Colonic mucosa (tissue), 4 donors: ENCODE results near the gene SSH3. TPM values are rescaled to one million over a fixed set of nuclear protein-coding genes. Genes with fewer than 3 reads are reported as not detected.

Source experiments
- DNase-seq: peaks from one replicate; pipeline ENCODE4 v3.0.0-alpha.2; 2020
- H3K27ac ChIP-seq: fragments of 200-600 bp; one replicate; pipeline ENCODE4 v1.8.0; 2021
- H3K27me3 ChIP-seq: fragments of 200-600 bp; one replicate; pipeline ENCODE4 v1.8.0; 2021
- H3K36me3 ChIP-seq: fragments of 200-600 bp; one replicate; pipeline ENCODE4 v1.8.0; 2021
- H3K4me1 ChIP-seq: fragments of 200-600 bp; one replicate; pipeline ENCODE4 v1.8.0; 2021; ENCODE audit warnings: mild to moderate bottlenecking
- H3K4me3 ChIP-seq: fragments of 200-600 bp; one replicate; pipeline ENCODE4 v1.8.0; 2021
- H3K9ac ChIP-seq, 2 donors: one replicate each; pipeline ENCODE4 v1.7.0; 2013; ENCODE audit warnings: control low read depth in 2 of 2, low read depth in 2 of 2, low read length in 2 of 2
- H3K9me3 ChIP-seq: fragments of 200-600 bp; one replicate; pipeline ENCODE4 v1.8.0; 2021
- intact Hi-C: fragments of 100-400 bp; cut with DNase I; formaldehyde crosslinking; loops from one replicate; pipeline ENCODE4 v1.14.1; 2022
- total RNA-seq, 2 donors: library from RNA; stranded (reverse); fragmentation: NEBNext Ultra II Directional in 1 of 2; extraction: Animal tissue kit (Norgen Biotek cat#: 25700) in 1 of 2; gene quantifications; one replicate each; pipeline ENCODE4 v1.2.1, GENCODE V29; 2021
- TF ChIP-seq, protein P1 (sequence below): fragments of 200-600 bp; IDR thresholded peaks from one replicate; pipeline ENCODE4 v1.8.0; 2022; ENCODE audit warnings: antibody characterized with exemption, mild to moderate bottlenecking
- donor health status: healthy.
- donor health status: DM: no; HTN: no; CAD: no.
- donor health status: DM: no; HTN: no; CAD: no.

The SSH3 gene
- total RNA-seq, 2 donors from 2014 or later = 69.7 to 81.7 TPM

DNA sequence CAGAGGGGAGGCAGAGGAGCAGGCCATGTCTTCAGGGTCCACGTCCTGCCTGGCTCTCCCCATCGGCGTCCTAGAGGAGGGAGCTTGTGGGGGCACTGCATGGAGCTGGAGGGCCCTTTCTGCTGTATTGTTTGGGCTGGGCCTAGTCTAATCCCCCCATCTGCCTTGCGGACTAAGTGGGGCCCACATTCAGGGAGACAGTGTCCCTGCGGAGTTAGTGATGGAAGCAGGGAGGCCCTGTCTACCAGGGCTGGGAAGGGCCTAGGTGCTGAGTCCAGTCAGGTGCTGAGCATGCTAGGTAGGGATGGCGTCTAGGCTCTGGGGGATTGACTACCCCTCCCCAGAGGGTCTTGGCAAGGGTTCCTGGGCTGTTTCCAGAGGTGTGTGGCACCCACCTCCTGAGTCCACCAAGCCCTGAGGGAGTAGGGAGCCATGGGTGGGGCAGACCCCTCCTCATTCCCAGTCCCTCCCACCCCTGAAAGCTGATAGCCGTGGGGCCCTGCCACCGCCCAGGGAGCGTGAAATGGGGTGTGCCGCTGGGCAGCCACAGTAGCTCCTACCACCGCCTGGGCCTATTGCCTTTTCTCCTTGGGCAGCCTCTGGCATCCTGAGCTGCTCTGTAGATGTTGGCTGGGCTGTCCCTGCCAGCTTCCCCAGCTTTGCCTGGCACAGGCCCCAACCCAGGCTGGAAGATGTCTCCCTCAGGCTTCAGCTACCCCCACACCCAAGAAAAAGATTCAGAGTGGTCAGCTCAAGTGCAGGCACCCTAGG is 51.9 kb downstream of the SSH3 start:
- intact Hi-C loops = no loop called here
- Histone ChIP-seq H3K9me3 (no peaks in the 10 kb centered on the region), H3K4me3 (peak overlapping the region; percentile 1), H3K27ac (peak overlapping the region; percentile 100), H3K4me1 (peaks cover 38% of the 10 kb centered on the region), H3K36me3 (no peaks in the 10 kb centered on the region), H3K9ac (peak overlapping the region; percentile 78 to 100), H3K27me3 (no peaks in the 10 kb centered on the region)
- TF ChIP-seq, protein P1, sequence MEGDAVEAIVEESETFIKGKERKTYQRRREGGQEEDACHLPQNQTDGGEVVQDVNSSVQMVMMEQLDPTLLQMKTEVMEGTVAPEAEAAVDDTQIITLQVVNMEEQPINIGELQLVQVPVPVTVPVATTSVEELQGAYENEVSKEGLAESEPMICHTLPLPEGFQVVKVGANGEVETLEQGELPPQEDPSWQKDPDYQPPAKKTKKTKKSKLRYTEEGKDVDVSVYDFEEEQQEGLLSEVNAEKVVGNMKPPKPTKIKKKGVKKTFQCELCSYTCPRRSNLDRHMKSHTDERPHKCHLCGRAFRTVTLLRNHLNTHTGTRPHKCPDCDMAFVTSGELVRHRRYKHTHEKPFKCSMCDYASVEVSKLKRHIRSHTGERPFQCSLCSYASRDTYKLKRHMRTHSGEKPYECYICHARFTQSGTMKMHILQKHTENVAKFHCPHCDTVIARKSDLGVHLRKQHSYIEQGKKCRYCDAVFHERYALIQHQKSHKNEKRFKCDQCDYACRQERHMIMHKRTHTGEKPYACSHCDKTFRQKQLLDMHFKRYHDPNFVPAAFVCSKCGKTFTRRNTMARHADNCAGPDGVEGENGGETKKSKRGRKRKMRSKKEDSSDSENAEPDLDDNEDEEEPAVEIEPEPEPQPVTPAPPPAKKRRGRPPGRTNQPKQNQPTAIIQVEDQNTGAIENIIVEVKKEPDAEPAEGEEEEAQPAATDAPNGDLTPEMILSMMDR = no peak
- DNase-seq = no peak

GRCh38 chr11:67355794-67356386 is 52.6 kb downstream of the SSH3 start:
- TF ChIP-seq, protein P1 = no peak
- peak overlapping the region; percentile 78 to 100 for H3K9ac ChIP-seq
- no peaks in the 10 kb centered on the region for H3K27me3 ChIP-seq
- intact Hi-C loops = no loop called here
- H3K27ac ChIP-seq = peak overlapping the region; percentile 100
- H3K4me3 ChIP-seq = peak overlapping the region; percentile 11
- peak; percentile 62 for DNase-seq
- no peaks in the 10 kb centered on the region for H3K36me3 ChIP-seq
- no peaks in the 10 kb centered on the region for H3K9me3 ChIP-seq
- H3K4me1 ChIP-seq = peaks cover 36% of the 10 kb centered on the region

DNA sequence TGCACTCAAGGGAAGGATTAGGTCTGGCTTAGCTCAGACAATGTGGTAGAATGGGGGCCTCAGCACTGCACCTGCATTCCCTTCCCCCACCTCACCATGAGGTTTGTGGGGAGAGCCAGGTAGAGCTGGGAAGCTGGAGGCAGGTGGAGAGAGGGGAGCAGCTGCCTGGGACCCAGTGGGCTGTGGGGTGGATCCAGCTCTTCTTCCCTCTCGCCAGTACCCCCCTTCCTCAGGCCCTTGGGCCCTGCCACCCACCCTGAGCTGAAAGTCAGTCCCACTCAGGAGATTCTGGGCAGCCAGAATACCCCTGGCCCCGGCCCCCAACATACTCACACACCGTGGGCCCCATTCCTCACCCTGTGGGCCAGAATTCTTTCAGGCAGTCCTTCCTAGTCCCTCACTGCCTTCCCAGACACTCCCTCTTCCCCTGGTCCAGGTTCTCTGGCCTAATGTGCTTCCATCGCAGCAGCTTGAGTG is 53.1 kb downstream of the SSH3 start:
- intact Hi-C loops = no loop called here
- Histone ChIP-seq H3K4me3 (peak overlapping the region; percentile 11), H3K27me3 (no peaks in the 10 kb centered on the region), H3K4me1 (peaks cover 31% of the 10 kb centered on the region), H3K27ac (peak overlapping the region; percentile 100), H3K36me3 (no peaks in the 10 kb centered on the region), H3K9ac (peak overlapping the region; percentile 78 to 100), H3K9me3 (no peaks in the 10 kb centered on the region)
- no peak for DNase-seq
- TF ChIP-seq, protein P1 = no peak

DNA sequence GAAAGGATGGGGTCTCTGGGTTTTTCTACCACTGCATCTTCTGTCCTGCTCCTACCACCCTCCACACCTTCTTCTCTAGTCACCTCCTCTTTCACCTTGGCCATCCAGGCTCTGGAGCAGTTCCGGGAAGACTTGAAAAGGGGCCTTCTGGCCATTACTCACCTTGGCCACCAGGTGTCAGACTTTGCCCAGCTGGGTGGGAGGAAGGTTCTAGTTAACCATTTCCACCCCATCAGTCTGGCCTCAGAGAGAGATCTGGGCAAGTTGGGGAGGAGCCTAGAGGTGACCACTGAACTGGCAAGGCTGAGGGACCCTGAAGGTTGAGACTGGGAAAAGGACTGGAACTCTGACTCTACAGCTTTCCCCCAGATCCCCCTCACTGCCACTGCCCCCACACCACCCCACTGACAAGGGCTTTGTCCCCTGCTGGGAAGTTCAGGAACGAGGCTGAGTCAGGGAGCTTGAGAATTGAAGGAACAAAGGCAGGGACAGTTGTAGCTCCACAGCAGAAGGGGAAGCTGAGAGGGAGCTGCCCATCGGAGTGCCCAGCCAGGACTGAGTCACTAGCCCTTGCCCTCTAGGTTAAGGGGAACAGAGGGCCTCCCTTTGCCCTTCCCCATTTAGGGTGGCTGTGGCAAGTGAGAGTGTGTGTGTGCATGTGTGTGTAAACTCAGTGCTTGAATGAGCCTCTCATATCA is 53.7 kb downstream of the SSH3 start:
- H3K27me3 ChIP-seq = no peaks in the 10 kb centered on the region
- no peaks in the 10 kb centered on the region for H3K9me3 ChIP-seq
- peaks cover 31% of the 10 kb centered on the region for H3K4me1 ChIP-seq
- TF ChIP-seq, protein P1 = peak; percentile 89
- peak overlapping the region; percentile 78 to 100 for H3K9ac ChIP-seq
- DNase-seq = peak; percentile 85
- H3K27ac ChIP-seq = peak overlapping the region; percentile 100
- no peaks in the 10 kb centered on the region for H3K36me3 ChIP-seq
- peak overlapping the region; percentile 11 for H3K4me3 ChIP-seq
- intact Hi-C loops = no loop called here

DNA sequence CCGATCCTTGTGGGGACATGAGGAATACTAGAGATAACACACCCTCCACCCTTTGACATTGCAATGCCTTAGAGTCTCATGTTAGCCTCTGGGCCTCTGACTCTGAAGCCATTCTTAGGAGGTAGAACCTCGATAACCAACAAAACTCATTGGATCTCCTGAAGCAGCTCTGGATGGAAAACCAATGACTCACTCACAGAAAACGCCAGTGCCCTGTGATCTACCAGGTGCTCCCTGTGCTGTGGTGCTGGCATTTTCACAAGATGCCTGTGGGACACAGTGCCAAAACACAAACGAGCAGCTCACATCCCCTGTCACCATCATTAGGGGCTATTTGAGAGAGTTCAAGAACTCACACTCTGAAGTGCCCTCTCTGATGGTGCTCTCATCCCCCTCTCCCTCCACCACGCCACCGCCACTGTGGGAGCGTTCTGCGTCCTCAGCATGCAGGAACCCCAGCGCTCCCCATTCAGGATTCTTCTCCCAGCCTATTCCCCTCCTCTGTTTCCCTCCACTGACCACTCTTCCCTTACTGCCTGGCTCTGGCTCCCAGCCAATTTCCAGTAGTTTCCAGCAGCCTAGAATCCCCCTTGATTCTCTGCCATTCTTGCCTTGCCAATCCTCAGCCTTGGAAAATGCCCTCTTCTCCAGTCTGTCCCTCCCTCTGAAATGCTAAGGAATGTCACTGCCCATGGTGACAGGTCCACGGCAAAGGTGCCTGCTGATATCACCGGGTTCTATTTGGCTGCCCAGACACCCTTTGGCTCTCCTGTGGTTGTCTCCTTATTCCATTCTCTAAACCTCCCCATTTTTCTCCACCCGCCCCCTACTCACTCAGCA is 54.7 kb downstream of the SSH3 start:
- peak; percentile 19 for DNase-seq
- H3K4me3 ChIP-seq = no peak overlapping the region
- intact Hi-C loops = no loop called here
- H3K27ac ChIP-seq = no peak overlapping the region
- TF ChIP-seq, protein P1 = no peak
- H3K4me1 ChIP-seq = peaks cover 31% of the 10 kb centered on the region
- H3K9ac ChIP-seq = no peak overlapping the region
- no peaks in the 10 kb centered on the region for H3K36me3 ChIP-seq
- H3K9me3 ChIP-seq = no peaks in the 10 kb centered on the region
- no peaks in the 10 kb centered on the region for H3K27me3 ChIP-seq
